Chondrocyte (in vitro differentiated cells): ENCODE results near the gene WEE2. TPM values are rescaled to one million over a fixed set of nuclear protein-coding genes. Genes with fewer than 3 reads are reported as not detected.

Experiments used
- DNase-seq: peaks from one replicate; pipeline ENCODE4 v3.0.0; 2021; ENCODE audit warnings: mixed read lengths, low spot score
- H3K27ac Mint-ChIP-seq: one replicate; pipeline ENCODE4 v1.8.0; 2021; ENCODE audit warnings: mild to moderate bottlenecking, moderate library complexity, mixed read lengths; ENCODE audit not compliant: unreplicated experiment
- H3K27me3 Mint-ChIP-seq: 2 replicates; pipeline ENCODE4 v1.8.0; 2021; ENCODE audit warnings: low read depth, mixed read lengths
- H3K36me3 Mint-ChIP-seq: 2 replicates; pipeline ENCODE4 v1.8.0; 2021; ENCODE audit warnings: low read depth, mixed read lengths
- H3K4me1 Mint-ChIP-seq: 2 replicates; pipeline ENCODE4 v1.8.0; 2021; ENCODE audit warnings: low read depth, mild to moderate bottlenecking, mixed read lengths
- H3K4me3 Mint-ChIP-seq: one replicate; pipeline ENCODE4 v1.8.0; 2021; ENCODE audit warnings: mild to moderate bottlenecking, moderate library complexity, mixed read lengths; ENCODE audit not compliant: unreplicated experiment
- H3K9me3 Mint-ChIP-seq: 2 replicates; pipeline ENCODE4 v1.8.0; 2021; ENCODE audit warnings: low read depth, mixed read lengths
- total RNA-seq: library from RNA; stranded (reverse); gene quantifications from 3 replicates; pipeline ENCODE4 v1.2.1, GENCODE V29; 2021
- TF ChIP-seq, protein P1 (sequence below): fragments of 200-600 bp; sonication (generic); IDR thresholded peaks from 2 replicates; pipeline ENCODE4 v1.5.0; 2021; ENCODE audit warnings: antibody characterized with exemption, mild to moderate bottlenecking, moderate library complexity

The WEE2 gene
- total RNA-seq, 1 donor from 2014 or later, result not detected

DNA sequence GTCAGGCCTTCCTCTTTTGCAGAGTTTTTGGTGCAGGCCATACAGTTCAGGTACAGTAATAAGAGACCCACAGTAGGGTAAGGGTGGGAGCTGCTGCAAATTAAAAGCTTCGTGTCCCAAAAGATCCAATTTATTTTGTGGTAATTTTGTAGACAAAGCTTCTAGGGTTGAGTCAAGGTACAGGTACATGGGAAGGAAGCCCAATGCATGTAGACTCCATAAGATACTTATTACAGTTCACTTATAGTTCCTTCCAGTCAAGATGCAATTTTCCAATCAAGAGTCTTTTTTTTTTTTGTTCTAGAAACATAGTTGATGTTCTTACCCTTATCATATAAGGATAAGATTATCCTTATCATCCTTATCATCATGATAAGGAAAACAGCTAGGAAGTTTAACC lies 68.2 kb downstream of the WEE2 start, which contains the start of gene TAS2R4:
TAS2R4 (plus strand) TSS at position 301 of the 400 bp plus-strand sequence. CDS start 1,815 bp downstream, outside the sequence.
- TF ChIP-seq, protein P1, sequence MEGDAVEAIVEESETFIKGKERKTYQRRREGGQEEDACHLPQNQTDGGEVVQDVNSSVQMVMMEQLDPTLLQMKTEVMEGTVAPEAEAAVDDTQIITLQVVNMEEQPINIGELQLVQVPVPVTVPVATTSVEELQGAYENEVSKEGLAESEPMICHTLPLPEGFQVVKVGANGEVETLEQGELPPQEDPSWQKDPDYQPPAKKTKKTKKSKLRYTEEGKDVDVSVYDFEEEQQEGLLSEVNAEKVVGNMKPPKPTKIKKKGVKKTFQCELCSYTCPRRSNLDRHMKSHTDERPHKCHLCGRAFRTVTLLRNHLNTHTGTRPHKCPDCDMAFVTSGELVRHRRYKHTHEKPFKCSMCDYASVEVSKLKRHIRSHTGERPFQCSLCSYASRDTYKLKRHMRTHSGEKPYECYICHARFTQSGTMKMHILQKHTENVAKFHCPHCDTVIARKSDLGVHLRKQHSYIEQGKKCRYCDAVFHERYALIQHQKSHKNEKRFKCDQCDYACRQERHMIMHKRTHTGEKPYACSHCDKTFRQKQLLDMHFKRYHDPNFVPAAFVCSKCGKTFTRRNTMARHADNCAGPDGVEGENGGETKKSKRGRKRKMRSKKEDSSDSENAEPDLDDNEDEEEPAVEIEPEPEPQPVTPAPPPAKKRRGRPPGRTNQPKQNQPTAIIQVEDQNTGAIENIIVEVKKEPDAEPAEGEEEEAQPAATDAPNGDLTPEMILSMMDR, result no peak
- H3K9me3 Mint-ChIP-seq, result peaks cover 14% of the 10 kb centered on the region
- no peak within 1 kb of the TSS for H3K4me3 Mint-ChIP-seq
- no peak for DNase-seq
- H3K27me3 Mint-ChIP-seq, result no peaks in the 10 kb centered on the region
- H3K27ac Mint-ChIP-seq, result no peak within 1 kb of the TSS
- peaks cover 28% of the 10 kb centered on the region for H3K36me3 Mint-ChIP-seq
- no peaks in the 10 kb centered on the region for H3K4me1 Mint-ChIP-seq

Other genes with a start within 250 kb of the WEE2 start
- gene AGK, start 156.9 kb upstream of the WEE2 start, total RNA-seq, result 22.1 to 26.6 TPM (median 23.6 TPM) in 3 replicates
- 8.0 to 9.2 TPM (median 8.5 TPM) in 3 replicates for gene DENND11, start 6.2 kb upstream of the WEE2 start, total RNA-seq
- gene SSBP1, start 30.0 kb downstream of the WEE2 start, total RNA-seq, result 100 to 114 TPM (median 102 TPM) in 3 replicates
- 0.52 to 2.9 TPM in 2 of 3 replicates, not detected in the other for gene TAS2R3, start 55.7 kb downstream of the WEE2 start, total RNA-seq
- gene TAS2R4, start 68.3 kb downstream of the WEE2 start, total RNA-seq, result 0.28 to 1.3 TPM (median 0.35 TPM) in 3 replicates
- 0.62 to 1.5 TPM (median 0.72 TPM) in 3 replicates for gene TAS2R5, start 81.9 kb downstream of the WEE2 start, total RNA-seq
- gene PRSS37, start 133.1 kb downstream of the WEE2 start, total RNA-seq, result not detected in 3 replicates
- gene OR9A4, start 208.0 kb downstream of the WEE2 start, total RNA-seq, result not detected in 3 replicates
- gene CLEC5A, start 238.6 kb downstream of the WEE2 start, total RNA-seq, result not detected in 3 replicates